Stimulated activated CD8-positive, alpha-beta memory T cell treated with anti-CD3 and anti-CD28 coated beads, Interleukin-2, amount 100 ng/mL, for 1 hour (primary cell): ENCODE data around the gene USP47.

Experiments
- DNase-seq, 2 donors: peaks; one replicate each; pipeline ENCODE4 v3.0.0-alpha.2; 2020; ENCODE audit warnings: low read depth in 2 of 2

USP47 gene

DNA sequence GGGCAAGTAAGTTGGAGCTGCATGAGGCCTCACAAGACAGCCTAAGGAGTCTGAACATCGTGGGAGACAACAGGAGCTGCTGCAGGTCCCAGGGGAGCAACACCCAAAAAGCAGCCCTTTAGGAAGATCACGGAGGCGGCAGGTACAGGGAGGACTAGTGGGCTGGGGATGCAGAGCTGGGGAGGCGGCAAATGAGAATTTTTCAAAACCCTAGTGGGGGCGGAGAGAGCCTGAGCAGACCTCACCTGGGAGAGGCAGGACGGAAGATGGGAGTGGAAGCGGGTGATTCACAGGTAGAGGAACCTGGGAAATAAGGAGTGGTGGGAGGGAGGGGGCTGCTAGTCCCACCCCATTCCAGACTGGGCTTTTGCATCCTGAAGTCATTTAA is 124.6 kb downstream of the USP47 start:
- DNase-seq, result no peak

DNA sequence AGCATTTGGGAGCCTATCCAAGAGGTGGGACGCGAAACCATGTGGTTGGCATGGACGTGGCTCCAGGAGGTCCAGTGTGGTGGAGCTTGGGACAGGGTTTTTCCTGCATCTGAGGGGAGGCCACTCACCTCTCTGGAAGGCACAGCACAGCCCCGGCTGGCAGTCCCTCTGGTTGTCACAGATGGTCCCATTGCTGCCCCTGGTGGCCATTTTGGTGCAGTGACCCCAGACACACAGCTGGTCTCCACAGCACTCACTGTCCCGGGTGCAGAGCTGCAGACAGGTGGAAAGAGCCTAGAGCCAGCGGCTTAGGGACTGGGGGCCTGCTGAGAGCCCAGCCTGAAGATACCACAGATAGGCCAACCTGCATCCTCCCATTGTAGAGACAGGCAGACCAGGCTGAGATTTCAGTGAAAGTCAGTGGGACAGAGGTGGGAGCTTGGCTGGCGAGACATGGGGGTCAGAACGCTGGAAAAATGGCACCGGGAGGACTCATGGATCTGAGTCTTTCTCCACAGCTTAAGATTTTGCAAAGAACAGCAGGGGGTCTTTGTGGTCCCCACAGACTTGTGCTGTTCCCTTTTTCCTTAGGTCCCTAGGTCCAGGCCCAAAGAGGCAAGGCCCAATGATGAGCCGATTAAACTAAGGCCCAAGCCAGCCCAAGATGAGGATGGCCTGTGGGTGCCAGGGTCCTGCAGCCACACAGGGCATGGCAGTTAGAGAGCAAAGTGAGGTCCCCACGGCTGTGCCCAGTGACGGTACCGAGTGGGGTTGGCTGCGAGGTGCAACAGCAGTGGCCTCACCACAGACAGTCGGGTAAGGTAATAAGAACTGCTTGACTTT is 125.3 kb downstream of the USP47 start:
- DNase-seq, result peak; percentile 22 to 31

DNA sequence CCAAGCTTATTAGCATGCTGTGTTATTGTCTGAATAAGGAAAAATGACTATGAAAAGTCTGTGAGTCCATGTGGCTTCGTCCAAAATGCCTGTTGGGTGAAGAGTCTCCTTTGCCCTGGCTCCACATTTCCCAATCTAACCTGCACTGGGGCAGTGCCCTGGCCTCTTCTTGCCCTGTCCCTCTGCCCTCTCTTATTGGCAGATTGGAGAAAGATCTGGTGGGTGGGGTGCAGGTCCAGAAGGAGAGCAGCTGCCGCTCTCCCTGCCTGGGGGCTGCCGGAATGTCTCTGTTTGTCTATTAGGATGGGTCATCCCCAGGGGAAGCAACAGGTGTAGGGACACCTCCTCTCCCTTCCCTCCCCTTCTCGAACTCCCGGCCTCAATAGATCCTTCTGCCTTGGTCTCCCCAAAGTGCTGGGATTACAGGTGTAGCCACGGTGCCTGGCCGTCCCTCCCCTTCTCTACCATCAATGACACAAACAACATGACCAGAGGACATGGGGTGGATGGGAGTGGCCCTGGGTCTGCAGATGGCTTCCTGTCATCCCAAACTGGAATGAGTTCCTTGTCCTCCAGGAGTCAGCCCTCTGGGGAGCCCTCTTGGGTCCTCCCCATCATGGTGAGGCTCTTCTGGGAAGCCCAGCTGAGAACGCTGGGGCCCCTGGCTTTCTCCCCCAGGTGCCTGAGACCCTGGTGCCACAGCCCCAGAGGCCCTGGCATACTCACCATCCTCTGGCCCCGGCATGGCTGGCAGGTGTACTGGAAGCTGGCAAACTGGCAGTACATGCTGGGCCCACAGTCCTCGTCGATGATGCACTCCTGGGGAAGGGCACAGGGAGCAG is 126.1 kb downstream of the USP47 start:
- no peak for DNase-seq

DNA sequence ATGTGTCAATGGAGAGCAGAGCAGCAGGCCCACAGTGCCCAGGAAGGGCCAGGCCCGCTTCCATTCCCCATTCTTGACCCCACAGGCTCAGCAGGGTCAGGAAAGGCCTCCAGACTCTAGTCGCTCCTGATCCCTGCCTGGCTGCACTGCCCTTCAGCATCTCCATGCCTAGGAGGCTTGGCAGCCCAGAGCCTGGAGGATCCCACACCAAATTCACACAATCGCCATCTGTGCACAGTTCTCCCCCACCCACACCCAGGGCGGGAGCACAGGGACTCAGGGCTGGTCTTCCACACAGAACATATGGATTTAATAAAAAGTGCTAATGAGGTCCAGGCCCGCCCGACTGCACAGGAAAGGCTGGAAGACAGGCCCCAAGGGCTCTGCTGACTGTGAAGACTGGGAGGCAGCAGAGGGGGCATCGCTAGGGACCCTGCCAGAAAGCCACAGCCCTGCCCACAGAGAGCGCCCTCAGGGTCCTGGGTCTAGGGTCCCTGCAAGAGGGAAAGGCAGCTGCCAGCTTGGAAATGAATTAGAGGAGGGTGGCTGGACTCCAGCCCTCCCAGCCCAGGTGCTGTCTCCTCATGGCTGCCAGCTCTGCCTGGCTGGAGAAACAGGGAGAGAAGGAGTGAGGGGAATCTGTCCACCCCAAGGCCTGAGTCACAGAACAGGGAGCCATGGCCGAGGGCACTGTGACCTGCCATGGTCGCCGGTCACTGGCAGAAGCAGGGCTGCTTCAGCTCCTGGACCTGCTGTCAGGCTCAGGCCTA is 126.9 kb downstream of the USP47 start:
- DNase-seq, result no peak

DNA sequence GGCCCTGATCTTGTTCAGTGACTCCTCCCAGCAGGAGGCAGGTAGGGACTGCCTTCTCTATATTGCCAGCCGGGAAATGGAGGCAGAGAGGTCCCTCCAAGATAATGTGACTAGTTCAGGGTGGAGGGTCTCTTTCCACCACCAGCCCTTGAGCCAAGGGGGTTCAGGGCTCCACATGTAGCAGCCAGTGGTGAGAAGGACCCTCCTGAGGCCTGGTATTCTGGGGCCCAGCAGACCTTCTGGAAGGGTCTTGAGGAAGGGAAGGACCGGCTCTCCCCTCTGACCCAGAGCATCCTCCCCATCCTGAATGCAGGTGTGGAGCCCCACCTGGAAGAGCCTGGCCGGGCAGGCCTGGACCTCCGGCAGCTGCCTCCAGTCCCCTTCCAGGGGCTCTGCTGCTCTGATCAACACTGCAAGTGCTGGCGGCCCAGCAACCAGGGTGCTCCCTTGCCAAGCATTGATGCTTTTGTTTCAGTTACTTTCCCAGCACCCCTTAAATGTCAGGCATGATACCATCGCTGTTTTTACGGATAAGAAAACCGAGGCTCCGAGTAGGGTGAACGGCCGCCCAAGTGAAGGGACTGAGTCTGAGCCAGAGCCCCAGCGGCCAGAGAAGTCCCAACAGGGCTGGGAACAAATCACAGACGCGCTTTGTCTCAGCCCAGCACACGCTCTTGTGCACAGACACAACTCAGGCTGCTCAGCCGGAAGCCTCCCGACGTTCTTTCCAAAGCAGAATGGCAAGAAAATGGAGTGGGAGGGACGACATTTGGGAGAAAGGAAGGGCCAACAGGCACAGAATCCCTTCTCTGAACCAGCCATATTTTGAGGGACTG is 127.8 kb downstream of the USP47 start:
- DNase-seq, result no peak

DNA sequence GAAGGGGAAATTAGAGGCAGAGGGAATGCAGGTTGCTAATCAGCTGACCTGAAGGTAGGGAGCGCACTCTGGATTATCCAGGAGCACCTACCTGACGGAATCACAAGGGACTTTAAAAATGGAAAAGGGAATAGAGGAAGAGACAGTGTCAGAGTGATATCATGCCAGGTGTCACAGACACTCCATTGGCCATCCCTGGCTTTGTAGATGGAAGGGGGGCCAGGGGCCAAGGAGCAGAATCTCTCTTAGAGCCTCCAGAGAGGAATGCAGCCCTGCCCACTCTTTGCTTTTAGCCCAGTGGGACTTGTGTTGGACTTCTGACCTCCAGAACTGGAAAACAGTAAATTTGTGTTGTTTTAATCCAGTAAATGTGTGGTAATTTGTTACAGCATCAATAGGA is 128.8 kb downstream of the USP47 start:
- no peak for DNase-seq

DNA sequence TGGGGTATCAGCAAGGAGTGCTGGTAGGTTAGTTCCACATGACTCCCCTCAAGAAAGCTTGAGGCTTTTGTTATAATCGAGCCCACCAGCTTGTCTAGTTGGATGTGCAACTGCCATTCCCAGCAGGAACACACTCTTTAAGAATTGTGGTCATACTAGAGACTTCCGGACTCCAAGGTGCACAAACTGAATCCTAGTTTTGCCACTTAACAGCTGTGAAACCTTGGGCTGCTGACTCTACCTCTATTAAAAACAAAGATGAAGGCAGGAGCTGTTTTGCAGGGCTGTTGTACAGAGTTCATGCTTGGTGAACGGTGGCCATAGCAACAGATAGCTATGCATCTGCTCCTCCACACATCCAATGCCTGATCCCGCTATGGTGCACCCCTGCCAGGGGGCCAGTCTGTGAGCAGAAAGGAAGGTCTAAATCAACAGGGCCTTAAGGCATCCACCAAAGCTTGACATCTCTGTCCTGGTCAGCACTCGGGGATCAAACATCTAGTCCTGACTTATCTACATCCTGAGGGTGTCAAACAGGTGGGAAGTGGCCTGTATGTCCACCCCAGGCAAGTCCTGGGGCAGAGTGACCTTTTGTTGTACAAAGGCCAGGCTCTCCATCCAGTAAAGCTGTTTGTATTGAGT is 130.3 kb downstream of the USP47 start:
- DNase-seq, result no peak

DNA sequence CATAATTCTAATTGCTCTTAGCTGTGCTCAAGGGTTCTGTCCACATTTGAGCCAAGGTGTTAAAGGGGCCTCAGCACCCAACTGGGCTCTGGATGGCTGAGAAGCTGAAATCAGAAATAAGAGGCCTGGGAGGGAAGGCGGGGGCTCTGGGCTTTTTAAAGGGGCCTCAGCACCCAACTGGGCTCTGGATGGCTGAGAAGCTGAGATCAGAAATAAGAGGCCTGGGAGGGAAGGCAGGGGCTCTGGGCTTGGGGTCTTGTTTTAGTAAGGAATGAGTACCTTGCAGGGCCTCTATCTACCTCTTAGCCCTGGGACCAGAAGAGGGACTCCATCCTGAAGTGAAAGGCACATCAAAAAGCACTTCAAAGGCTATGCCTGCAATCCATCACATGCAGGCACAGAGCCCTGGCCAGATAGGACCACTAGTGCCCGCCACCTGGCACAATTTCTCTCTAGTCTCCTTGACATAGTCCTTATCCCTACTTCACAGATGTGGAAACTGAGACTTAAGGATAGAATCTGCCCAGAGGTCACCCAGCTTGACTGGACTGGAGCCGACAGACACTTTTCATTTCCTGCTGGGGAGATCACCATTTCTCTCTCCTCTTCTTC is 131.1 kb downstream of the USP47 start:
- DNase-seq, result no peak

DNA sequence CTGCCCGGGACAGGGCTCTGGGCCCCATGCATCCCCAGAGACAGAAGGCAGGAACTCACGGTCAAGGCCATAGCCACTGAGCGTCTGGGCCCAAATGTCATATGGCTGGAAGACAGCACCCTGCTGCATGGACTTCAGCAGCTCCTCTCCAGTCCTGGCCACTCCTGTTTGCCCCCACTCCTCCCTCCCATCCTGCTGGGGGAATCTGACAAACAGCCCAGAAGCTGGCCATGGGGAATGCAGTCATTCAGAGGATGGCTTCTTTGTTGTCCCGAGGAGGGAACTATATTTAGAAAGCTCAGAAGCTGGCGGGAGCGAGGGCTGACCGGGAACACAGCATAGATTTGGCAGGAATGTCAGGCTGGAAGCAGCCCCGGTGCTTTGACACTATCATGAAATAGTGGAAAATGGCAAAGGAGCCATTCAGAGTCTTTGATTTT is 131.6 kb downstream of the USP47 start:
- DNase-seq, result no peak

DNA sequence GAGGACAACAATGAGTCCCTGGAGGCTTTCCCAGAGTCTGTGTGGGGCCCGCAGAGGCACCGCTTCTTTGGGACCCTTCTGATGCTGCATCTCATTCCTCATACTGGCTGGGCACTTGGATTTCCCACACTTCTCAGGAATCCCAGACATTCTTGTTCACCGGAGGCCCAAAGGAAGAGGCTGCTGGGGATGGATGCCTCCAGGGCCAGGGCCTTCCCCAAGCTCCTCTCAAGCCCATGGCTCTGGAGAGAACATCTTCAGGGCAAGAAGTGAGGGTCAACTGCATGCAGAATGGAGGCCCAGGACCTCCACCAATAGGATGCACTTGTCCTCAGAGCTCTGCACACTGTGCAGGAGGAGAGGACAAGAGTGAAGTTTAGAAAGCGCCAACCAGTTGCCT is 132.1 kb downstream of the USP47 start:
- DNase-seq, result no peak

DNA sequence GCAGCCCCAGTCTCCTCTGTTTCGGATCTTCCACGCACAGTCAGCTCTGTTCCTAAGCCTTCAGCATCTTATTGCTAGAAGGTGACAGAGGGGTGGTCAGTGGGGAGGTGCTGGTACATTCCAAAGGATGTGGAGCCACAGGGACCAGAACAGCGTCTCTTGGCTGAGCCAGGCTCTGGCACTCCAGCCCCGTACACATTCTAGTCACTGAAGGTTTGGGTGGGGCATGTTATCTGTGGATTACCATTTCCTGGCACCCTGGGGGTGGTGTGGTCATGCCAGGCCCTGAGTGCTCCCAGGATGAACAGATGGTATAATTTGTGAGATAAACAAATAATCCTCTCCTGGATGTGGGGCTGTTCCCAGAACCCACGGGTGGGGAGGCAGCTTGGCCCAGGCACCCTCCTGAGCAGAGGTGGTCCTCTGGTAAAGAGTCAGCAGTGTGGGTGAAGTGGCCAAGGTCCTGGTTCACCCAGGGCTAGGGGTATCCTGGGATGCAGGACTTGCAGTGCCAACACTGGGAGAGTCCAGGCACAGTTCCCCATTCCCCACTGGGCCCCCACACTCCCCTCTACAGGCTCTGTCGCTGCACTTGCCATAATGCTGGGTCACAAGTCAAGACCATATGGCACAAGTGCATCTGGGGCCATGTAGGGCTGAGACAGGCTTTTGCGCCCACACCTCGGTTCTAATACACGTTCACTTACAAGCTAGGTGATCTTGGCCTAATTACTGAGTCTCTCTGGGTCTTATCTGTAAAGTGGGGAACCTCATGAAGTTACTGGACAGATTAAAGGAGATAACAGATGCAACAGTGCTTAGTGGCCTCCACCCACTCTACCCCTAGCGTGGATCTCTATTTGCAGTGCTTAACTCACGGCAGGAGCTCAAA is 133.7 kb downstream of the USP47 start:
- no peak for DNase-seq

DNA sequence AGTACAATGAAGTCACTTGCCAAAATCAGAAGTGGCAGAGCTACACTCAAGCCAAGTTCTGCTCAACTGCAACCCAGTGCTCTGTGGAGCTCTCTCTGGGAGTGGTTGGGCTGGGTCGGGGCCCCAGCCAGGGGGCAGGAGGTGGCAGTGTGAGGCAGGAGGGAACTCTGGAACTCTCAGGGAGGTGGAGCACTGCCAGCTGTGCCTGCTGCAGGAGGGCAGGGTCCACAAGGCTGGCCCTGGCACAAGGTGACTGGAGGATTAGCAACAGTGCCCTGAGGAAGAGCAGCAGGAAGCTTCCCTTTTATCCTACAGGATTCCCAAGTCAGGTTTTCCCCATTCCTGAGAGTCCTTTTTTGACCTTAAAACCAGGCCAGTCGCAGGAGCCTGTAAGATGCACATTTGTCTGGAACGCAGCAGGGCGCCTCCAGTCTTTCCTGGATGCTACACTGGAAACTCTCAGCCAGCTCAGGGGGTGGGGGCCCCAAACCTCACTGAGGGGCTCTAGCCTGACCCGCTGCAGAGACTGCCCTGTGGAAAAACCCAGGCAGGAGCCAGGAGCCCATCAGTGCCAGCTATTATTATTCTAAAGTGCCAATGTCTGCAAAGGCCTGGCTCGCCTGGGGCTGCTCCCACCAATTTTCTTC is 134.8 kb downstream of the USP47 start:
- no peak for DNase-seq

DNA sequence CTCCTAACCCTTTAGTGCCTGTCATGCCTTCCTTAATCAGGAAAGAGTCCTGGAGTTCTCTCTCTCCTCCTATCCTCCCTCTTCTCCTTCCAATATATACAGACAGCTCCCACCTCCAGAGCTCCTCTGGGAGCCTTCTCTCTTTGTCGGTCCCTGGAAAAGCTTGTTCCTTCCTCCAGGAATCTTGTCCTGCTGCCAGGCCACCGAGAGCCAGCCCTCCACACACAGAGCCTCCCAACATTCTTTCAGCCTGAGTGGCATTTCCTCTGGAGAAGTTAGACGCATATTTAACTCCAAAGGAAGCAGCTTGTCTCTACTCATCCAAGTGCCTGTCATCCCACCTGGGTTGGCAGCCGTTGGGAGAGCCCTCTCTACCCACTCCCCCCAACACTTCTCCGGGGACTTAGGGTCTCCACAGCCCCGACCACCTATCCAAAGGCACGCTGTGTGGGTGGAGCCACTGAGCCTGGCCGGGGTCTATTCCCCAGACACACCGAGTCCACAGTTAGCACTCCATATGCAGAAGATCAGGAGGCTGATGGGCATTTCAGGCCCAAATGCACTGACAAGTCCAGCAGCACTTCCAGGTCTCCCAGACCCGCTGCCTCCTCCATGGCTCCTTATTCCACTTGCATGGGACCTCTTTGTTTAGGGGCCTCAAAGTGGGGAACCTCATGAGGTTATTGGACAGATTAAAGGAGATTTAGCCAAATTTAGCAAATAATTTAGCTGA is 135.6 kb downstream of the USP47 start:
- no peak for DNase-seq

DNA sequence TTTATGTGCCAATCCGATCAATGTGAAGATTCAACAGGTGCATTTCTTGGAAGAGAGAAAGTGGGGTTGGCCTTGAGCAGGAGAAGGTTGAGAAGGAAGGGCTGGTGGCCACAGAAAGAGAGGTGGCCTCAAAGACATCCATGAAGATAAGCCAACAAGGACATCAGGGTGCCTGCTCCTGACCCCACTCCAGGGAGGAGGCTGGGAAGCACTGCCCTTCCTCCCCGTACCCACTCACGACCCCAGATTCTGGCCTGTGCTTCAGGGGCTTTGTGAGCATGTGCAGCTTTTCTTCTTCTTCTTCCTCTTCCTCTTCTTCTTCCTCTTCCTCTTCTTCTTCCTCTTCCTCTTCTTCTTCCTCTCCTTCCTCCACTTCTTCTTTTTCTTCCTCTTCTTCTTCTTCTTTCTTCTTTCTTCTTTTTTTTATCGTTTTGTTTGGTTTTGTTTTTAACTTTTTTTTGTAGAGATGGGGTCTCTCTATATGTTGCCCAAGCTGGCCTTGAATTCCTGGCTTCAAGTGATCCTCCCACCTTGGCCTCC is 136.4 kb downstream of the USP47 start:
- DNase-seq, result no peak

DNA sequence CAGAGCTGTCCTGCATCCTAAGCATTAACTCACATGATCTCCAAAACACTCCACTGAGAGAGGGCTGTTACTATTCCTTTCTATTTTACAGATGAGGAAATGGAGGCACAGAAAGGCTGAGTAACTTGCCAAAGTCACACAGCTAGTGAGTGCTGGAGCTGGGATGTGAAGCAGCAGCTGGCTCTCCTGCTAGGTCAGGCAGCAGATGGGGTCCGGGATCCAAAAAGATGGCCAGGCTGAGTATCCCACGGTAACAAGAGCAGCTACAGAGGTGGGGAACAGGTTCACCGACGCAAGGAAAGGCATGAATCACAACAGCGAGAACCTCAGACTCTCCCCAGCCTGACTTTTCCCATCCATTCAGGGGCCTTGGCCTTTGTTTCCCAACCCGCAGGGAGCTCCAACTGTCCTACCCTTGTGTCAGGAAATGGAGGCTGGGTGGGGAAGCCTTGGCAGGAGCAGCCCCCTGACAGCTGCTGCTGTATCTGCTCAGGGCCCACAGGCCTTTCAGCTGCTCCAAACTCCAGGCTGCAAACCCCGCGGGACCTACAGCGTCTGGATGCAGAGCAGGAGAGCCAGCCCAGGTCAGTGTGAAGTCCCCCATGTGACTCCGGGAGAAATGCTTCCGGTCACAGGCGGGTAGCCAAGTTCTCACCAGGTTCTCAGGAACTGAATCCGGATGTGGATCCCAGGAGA is 137.2 kb downstream of the USP47 start:
- DNase-seq, result no peak

DNA sequence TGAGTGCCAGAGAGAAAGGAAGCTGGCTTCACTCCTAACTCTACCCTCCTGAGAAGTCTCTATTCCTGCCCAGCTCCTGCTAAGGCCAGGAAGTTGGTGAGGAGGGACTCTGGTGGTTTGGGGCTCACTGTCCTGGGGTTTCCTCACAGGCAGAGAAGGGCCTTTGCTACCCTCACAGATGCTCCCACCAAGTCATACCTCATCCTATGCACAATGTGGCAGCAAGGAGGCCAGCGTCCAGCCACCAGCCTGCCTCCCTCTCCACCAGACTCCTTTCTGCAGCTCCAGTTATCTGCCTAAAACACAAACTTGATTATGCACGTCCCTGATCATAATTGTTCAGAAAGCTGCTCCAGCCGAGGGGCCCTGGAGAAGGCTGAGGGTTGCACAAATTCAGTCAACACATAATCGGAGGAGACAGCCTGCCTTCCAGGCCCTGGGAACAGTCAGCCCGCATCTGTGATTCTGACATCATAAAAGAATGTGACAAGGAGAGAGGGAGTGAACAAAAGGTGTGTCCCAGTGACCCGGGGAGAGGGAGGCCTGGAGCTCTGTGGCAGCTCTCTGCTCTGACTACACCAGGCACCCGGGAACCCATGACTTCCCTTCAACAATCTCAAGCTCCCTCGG is 137.8 kb downstream of the USP47 start:
- DNase-seq, result no peak

DNA sequence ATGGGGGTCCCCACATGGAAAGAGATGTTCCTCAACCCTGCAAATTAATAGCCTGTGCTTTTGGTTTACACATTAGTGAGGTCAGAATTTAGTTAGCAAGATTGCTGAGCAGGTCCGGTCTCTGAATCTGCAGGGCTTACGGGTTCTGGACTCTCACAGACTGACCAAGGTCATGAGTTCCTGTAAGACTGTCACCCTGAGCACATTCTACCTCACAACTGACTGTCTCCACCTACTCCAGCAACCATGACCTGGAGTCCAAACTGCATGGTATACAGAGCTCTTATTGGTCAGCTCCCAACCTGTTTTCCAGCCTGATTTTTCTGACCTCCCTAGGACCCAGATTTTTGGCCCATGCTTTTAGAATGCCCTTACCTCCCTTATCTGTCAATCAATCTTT is 138.4 kb downstream of the USP47 start:
- no peak for DNase-seq
